Measurements from ENCODE around the gene PSORS1C1. TPM values are rescaled to one million over a fixed set of nuclear protein-coding genes. Genes with fewer than 3 reads are reported as not detected.

The PSORS1C1 gene
- total RNA-seq, 4 donors from 2014 or later: not detected

DNA sequence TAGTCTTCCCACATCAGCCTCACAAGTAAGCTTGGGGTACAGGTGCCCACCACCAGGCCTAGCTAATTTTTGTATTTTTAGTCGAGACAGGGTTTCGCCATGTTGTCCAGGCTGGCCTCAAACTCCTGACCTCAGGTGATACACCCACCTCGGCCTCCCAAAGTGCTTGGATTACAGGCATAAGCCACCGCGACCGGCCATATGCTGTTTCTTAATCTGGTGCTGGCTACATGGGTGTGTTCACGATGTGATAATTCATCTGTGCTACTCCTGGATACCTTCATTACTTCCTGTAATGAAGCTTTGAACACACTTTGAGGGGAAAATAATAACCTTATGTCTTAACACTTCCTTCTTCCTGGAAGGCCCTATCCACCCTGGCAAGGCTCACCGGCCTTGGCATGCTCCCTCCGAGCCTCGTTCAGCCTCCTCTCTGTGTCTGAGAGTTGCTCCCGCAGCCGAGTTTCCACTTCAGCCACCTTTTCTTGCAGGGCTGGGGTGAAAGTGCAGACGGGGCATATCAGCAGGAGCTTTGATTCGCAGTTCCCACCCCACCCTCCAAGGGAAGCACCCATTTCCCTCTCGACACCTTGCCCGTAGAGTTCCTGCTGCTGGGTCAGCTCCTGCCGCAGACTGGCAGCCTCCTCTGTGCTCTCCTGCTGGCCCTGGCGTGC, 29.8 kb downstream of the PSORS1C1 start:
- H3K36me3 ChIP-seq: peaks cover 0 to 19% of the 10 kb centered on the region in 2 donors
- H3K9me3 ChIP-seq: no peaks in the 10 kb centered on the region
- in situ Hi-C loops (cut with MboI; ENCODE audit: low sequenced_read_pairs in 4 of 4): no loop called here
- H3K4me1 ChIP-seq: no peaks in the 10 kb centered on the region
- TF ChIP-seq CTCF (IDR thresholded peaks at IDR 0.05 in 4 of 5, conservative IDR thresholded peaks at IDR 0.05 in 1 of 5): no peak
- TF ChIP-seq POLR2A (IDR thresholded peaks at IDR 0.05): no peak
- no peaks in the 10 kb centered on the region for H3K27me3 ChIP-seq
- DNase-seq: no peak
- no peak overlapping the region for H3K27ac ChIP-seq
- no peak overlapping the region for H3K4me3 ChIP-seq
- no peak for ATAC-seq
- intact Hi-C loops (cut with DNase I; ENCODE audit: low total_unique reads): no loop called here

GRCh38 chr6:31144970-31145340, 30.4 kb downstream of the PSORS1C1 start:
- Histone ChIP-seq H3K27me3 (no peaks in the 10 kb centered on the region), H3K4me1 (no peaks in the 10 kb centered on the region), H3K4me3 (no peak overlapping the region), H3K36me3 (peaks cover 0 to 24% of the 10 kb centered on the region in 2 donors), H3K27ac (no peak overlapping the region), H3K9me3 (no peaks in the 10 kb centered on the region)
- no peak for ATAC-seq
- in situ Hi-C loops (cut with MboI; ENCODE audit: low sequenced_read_pairs in 4 of 4): no loop called here
- TF ChIP-seq CTCF (IDR thresholded peaks at IDR 0.05 in 4 of 5, conservative IDR thresholded peaks at IDR 0.05 in 1 of 5): no peak
- no peak for TF ChIP-seq POLR2A (IDR thresholded peaks at IDR 0.05)
- no peak for DNase-seq
- intact Hi-C loops (cut with DNase I; ENCODE audit: low total_unique reads): no loop called here

- no peaks in the 10 kb centered on the region for H3K27me3 ChIP-seq
- peaks cover 0 to 28% of the 10 kb centered on the region in 2 donors for H3K36me3 ChIP-seq
- intact Hi-C loops (cut with DNase I; ENCODE audit: low total_unique reads) (no loop called here), in situ Hi-C loops (cut with MboI; ENCODE audit: low sequenced_read_pairs in 4 of 4) (no loop called here)
- H3K4me3 ChIP-seq: no peak overlapping the region
- DNase-seq: no peak
- H3K27ac ChIP-seq: no peak overlapping the region
- no peaks in the 10 kb centered on the region for H3K4me1 ChIP-seq
- TF ChIP-seq CTCF (IDR thresholded peaks at IDR 0.05 in 4 of 5, conservative IDR thresholded peaks at IDR 0.05 in 1 of 5) (no peak), POLR2A (IDR thresholded peaks at IDR 0.05) (no peak)
- H3K9me3 ChIP-seq: no peaks in the 10 kb centered on the region
- no peak for ATAC-seq
These were observed 30.8 kb downstream of the PSORS1C1 start for GRCh38 chr6:31145386-31145785.

- intact Hi-C loops (cut with DNase I; ENCODE audit: low total_unique reads) (no loop called here), in situ Hi-C loops (cut with MboI; ENCODE audit: low sequenced_read_pairs in 4 of 4) (no loop called here)
- peaks cover 0 to 38% of the 10 kb centered on the region in 2 donors for H3K36me3 ChIP-seq
- no peak for TF ChIP-seq POLR2A (IDR thresholded peaks at IDR 0.05)
- H3K4me3 ChIP-seq: no peak overlapping the region
- ATAC-seq (peak in 1 of 2 donors; percentile 33), DNase-seq (no peak)
- no peak overlapping the region for H3K27ac ChIP-seq
- no peaks in the 10 kb centered on the region for H3K9me3 ChIP-seq
- no peaks in the 10 kb centered on the region for H3K27me3 ChIP-seq
- no peaks in the 10 kb centered on the region for H3K4me1 ChIP-seq
These were observed 35.3 kb downstream of the PSORS1C1 start for GRCh38 chr6:31149827-31150447.

GRCh38 chr6:31152781-31153180, 38.2 kb downstream of the PSORS1C1 start:
- Histone ChIP-seq H3K27ac (no peak overlapping the region), H3K4me3 (no peak overlapping the region), H3K9me3 (no peaks in the 10 kb centered on the region), H3K36me3 (peaks cover 0 to 34% of the 10 kb centered on the region in 2 donors), H3K27me3 (no peaks in the 10 kb centered on the region), H3K4me1 (peaks cover 10 to 21% of the 10 kb centered on the region in 2 donors)
- ATAC-seq: no peak
- TF ChIP-seq POLR2A (IDR thresholded peaks at IDR 0.05) (no peak), CTCF (IDR thresholded peaks at IDR 0.05 in 4 of 5, conservative IDR thresholded peaks at IDR 0.05 in 1 of 5) (no peak)
- intact Hi-C loops (cut with DNase I; ENCODE audit: low total_unique reads): no loop called here
- in situ Hi-C loops (cut with MboI; ENCODE audit: low sequenced_read_pairs in 4 of 4): no loop called here
- no peak for DNase-seq

All from gastrocnemius medialis (tissue), 4 donors.